HG03571 (cell line): ENCODE results near the gene NDNF.

ENCODE experiments used
- ATAC-seq: cut with Tn5 transposase; IDR thresholded peaks from one replicate; pipeline ENCODE4 v1.9.1; 2021; ENCODE audit not compliant: unreplicated experiment

NDNF gene

GRCh38 chr4:121018543-121018942 is 53.8 kb downstream of the NDNF start:
- ATAC-seq: no peak

GRCh38 chr4:121016611-121017010 is 55.7 kb downstream of the NDNF start:
- ATAC-seq: no peak

GRCh38 chr4:121015421-121015820 is 56.9 kb downstream of the NDNF start:
- ATAC-seq: no peak

- no peak for ATAC-seq
These were observed 57.8 kb downstream of the NDNF start for GRCh38 chr4:121014544-121014943.

GRCh38 chr4:121011780-121012340 is 60.5 kb downstream of the NDNF start:
- ATAC-seq: no peak

- ATAC-seq: no peak
These were observed 61.2 kb downstream of the NDNF start for GRCh38 chr4:121011138-121011537.

- ATAC-seq: no peak
These were observed 62.5 kb downstream of the NDNF start for GRCh38 chr4:121009578-121010478.

GRCh38 chr4:121007660-121008059 is 64.7 kb downstream of the NDNF start:
- ATAC-seq: no peak

- ATAC-seq: no peak
These were observed 68.5 kb downstream of the NDNF start for GRCh38 chr4:121003863-121004262.

- ATAC-seq: no peak
These were observed 76.9 kb downstream of the NDNF start for GRCh38 chr4:120995266-120996010.

- ATAC-seq: no peak
These were observed 77.8 kb downstream of the NDNF start for GRCh38 chr4:120994521-120994920.

GRCh38 chr4:120991885-120992284 is 80.5 kb downstream of the NDNF start:
- ATAC-seq: no peak

GRCh38 chr4:120990246-120990645 is 82.1 kb downstream of the NDNF start:
- ATAC-seq: no peak
